NCI-H1930 (cell line): ENCODE data around the gene SOST.

Experiments used
- DNase-seq, 2 experiments: peaks; one replicate each; lab custom pipeline; 2025; lab: John Stamatoyannopoulos, UW

Gene SOST

GRCh38 chr17:43774304-43775250 is 16.0 kb upstream of the SOST start:
- DNase-seq: no peak

DNA sequence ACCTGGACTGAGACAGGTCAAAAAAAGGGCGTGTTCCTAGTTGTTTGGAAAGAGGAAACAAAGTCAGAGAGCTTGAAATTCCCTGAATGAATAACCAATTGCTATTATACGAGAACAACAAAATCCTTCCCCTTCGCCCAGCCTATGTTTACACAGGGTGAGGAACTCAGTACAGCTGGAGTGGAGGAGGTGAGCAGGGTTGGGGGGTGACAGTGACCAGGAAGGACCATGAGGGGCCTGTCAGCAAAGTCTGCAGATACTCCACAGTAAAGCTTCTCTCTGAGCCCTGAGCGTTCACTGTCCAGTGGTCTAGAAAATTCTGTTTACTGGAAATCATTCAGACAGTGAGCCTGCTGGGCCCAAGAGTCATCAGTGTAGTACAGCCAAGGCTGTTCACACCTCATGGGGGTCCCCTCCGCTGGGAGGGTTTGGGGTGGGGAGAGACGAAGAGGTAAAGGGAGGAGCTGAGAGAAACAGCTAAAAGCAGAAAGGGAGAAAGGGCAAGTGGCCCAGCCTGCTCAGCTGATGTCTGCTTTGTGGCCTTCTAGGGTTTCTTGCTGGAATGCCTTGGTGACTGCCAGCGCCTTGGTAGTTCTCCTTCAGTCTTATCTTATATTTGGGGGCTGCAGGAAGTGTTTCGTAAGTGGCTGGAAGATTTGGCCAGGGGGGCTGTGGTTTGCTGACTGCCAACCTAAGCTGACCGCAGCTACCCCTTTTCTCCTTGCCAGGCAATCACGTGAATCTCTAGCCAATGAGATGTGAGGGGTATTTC is 14.5 kb upstream of the SOST start:
- no peak for DNase-seq

DNA sequence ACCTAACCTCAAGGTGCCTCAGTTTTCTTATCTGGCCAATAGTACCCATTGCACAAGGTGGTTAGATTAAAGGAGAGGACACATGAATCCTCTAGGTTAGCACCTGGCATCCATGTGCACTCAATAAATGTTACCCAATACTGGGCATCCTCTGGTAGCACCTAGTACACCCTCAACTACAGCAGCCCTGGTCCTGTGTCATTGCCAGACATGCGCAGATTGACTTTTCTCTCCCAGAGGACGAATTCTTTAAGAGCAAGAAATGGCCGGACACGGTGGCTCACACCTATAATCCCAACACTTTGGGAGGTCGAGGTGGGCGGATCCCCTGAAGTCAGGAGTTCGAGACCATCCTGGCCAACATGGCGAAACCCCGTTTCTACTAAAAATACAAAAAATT is 12.9 kb upstream of the SOST start:
- no peak for DNase-seq

DNA sequence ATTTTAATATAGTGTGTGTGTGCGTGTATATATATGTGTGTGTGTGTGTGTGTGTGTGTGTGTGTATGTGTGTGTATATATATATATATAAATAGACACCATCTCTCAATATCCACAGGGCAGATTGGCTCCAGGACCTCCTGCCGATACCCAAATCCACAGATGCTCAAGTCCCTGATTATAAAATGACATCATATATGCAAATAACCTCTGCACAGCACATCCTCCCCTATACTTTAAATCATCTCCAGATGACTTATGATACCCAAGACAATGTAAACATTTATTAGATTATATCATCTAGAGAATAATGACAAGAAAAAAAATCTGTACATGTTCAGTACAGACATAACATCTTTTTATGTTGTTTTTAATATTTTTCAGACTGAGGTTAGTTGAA is 12.4 kb upstream of the SOST start:
- no peak for DNase-seq

GRCh38 chr17:43769859-43770258 is 11.3 kb upstream of the SOST start:
- DNase-seq: no peak

DNA sequence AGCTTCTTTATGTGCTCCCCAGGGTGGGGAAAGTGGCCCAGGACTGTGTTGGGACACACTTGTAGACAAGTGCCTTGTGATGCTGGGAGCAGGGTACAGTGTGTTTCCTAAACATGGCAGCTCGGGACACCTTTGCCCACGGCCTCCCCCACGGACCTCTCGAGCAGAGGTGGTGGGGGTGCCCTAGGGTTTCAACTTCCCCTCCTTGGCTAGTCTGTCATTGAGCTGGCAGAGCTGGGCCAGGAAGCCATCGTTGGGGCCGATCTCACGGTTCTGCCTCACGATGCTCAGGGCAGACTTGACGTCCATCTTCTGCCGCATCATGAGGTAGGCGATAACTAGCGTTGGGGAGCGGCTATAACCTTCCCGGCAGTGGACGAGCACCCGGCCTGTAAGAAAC is 10.8 kb upstream of the SOST start:
- no peak for DNase-seq

GRCh38 chr17:43768943-43769342 is 10.4 kb upstream of the SOST start:
- DNase-seq: no peak

- DNase-seq: no peak
Measured at GRCh38 chr17:43768382-43768781, 9.8 kb upstream of the SOST start.

GRCh38 chr17:43767713-43768059 is 9.1 kb upstream of the SOST start:
- no peak for DNase-seq

DNA sequence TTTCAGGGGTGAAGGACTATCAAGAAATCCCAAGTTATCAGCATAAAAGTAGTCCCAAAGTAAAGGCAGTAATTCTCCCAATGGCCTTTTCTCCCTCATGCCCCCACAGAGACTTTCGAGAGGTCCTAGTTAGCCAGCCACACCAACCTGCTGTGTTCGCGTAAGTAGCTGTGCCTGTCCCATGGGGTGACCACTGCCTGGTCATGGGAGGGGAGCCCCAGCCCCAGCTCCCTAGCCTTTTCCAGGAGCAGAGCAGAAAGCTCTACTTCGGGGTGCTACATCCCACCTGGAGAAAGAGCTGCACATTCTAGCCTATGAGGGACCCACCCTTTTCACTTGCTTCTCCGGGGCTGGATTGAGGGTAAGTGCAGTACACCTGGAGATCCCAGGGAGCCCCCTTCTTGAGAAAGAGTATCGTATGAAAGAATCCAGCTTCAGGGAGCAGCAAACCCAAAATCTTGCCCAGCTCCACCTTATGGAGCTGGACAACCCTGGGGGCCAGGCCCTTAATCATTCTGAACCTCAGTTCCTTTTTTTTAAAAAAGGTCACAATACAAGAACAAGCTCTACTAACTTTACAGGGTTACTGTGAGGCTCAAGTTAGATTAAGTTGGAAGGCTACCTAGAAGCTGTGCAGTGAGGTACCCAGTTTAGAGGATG is 8.6 kb upstream of the SOST start:
- no peak for DNase-seq

GRCh38 chr17:43766413-43767052 is 7.9 kb upstream of the SOST start:
- peak in 1 of 2 experiments; percentile 40 for DNase-seq

- peak; percentile 80 to 84 for DNase-seq
Measured at GRCh38 chr17:43760254-43760852, 1.8 kb upstream of the SOST start.

GRCh38 chr17:43759836-43760235 is 1.2 kb upstream of the SOST start:
- no peak for DNase-seq

GRCh38 chr17:43758086-43758485 is 505 bp downstream of the SOST start:
- DNase-seq: no peak

GRCh38 chr17:43757171-43757660 is 1.4 kb downstream of the SOST start:
- DNase-seq: no peak

DNA sequence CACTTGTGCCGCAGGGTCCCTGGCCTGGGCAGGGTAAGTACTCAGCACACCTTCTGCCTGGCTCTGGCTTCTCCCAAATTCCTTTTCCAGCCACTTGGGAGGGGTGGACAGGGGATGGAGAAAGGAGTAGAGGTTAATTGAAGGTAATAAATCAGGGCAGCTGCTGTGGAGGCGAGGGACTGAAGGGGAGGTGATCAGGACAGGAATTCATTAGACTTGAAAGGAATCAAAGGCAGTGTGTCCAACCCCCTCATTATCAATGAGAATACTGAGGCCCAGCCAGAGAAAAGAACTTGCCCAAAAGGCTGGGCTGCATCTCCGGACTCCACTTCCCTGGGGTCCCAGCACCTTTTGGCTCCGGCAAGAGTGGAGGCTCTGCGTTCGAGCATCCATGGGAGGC is 2.4 kb downstream of the SOST start:
- DNase-seq: no peak

DNA sequence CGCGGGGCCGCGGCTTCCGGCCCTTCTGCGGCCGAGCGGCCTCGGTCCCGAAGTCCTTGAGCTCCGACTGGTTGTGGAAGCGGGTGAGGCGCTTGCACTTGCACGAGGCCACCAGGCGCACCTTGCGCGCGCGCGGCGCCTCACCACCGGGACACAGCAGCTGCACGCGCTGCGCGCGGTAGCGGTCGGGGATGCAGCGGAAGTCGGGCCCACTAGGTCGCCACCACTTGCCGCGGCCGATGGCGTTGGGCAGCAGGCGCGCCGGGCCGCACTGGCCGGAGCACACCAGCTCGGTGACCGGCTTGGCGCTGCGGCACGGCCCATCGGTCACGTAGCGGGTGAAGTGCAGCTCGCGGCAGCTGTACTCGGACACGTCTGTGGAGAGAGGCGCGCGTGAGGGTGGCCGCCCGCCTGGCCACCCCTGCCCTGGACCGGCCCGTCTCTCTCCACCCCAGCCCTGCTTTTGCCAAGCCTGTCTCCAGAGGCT is 3.2 kb downstream of the SOST start:
- DNase-seq: peak; percentile 19 to 30

DNA sequence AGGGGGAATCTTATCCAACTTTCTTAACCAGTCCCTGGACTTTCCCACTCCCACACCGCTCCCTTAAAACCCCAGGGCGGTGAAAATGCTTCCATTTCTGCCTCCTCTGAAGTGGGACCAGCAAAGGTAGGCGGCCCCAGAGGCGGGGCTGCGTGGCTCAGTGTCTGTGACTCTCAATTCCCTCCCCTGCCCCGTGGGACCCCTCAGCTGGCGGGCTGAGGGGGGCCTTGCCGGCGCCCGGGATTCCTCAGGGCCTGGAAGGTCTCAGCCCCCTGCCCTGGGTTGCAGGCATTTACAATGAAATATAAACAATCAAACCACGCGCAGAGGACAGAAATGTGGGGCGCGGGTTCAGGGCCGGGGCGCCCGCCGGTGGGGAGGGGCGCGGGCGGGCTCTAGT is 3.6 kb downstream of the SOST start:
- DNase-seq: no peak

DNA sequence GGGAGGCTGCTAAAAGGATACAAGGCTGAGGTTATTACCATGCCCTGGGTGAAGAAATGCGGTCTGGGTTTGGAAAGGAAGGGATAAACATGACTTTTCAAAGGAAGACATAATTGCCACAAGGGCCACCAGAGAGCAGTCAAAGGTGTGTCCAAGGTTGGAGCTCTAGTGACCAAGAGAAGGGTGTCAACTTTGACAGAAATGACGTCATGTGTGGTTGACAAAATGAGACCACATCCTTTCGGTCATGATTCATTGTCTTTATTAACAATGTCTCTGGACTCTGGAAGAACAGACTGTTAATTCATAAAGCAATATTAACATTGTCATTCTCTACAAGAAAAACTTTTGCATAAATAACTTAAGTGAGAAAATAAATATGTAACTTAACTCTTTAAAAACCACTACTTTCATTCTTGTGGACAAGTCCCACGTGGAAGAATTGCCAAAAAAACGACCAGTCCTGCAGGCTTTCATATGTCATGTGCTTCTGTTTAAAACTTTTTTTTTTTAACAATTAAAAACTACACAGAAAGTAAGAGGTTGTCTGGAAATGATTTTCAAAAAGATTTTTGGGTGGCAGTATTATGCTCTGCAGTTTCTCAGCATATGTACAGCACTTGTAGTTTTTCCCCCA is 5.0 kb downstream of the SOST start:
- no peak for DNase-seq

DNA sequence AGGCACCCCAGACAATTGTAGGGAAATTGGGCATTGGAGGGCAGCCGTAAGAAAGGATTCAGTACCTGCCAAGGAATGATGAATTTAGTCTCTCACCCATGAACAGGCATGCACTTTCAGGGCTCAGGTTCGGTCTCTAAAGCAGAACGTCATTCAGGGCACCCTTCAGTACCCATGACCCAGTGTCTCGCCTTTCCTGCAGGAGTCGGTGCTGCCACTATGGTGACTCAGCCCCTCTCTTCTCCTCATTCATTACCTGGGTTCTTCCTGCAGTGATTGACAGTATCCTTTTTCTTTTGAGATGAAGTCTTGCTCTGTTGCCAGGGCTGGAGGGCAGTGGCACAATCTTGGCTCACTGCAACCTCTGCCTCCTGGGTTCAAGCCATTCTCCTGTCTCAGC is 8.4 kb downstream of the SOST start:
- no peak for DNase-seq

DNA sequence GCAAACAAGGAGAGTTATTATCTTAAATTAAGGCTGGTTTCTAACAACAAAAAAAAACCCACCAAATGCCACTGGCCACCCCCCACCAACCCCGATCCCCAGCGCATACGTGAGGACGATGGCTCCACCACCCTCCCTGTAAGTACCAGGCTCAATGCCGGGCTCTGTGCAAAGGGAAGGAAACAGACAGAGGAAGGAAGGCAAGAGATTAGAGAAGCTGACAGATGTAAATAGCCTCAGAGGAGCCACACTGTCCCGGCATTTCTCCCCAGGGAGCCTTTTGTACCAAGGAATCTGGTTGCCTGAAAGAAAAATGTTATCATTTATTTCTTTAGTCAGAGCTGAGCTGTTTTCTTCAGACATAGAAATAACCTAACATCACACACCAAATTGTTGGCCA is 13.1 kb downstream of the SOST start:
- no peak for DNase-seq
